HL-60 (cell line): ENCODE measurements around the gene ARHGAP30.

Experiments used
- DNase-seq, 2 experiments: peaks; one replicate each; pipeline ENCODE4 v3.0.0-alpha.2; 2010 to 2020; ENCODE audit warnings: low read depth in 1 of 2, low spot score in 1 of 2
- H3K27ac ChIP-seq: fragments of 250-450 bp; sonication (Bioruptor Pico); replicated peaks from 2 replicates; pipeline ENCODE4 v1.5.1; 2020; ENCODE audit warnings: mild to moderate bottlenecking, moderate library complexity
- H3K27me3 ChIP-seq: fragments of 250-450 bp; sonication (Bioruptor Pico); 2 replicates; pipeline ENCODE4 v1.5.1; 2021; ENCODE audit warnings: mild to moderate bottlenecking, moderate library complexity; ENCODE audit not compliant: insufficient read depth, poor library complexity, severe bottlenecking
- H3K4me3 ChIP-seq: replicated peaks from 2 replicates; pipeline ENCODE4 v1.5.1; 2011; ENCODE audit warnings: mild to moderate bottlenecking, control low read depth, low read length; ENCODE audit not compliant: insufficient read depth
- GABPA ChIP-seq: IDR thresholded peaks from 2 replicates; pipeline ENCODE4 v1.6.1; 2012; ENCODE audit warnings: low read depth
- POLR2AphosphoS5 ChIP-seq: IDR thresholded peaks from 2 replicates; pipeline ENCODE4 v1.6.1; 2012; ENCODE audit warnings: low read depth
- REST ChIP-seq: IDR thresholded peaks from 2 replicates; pipeline ENCODE4 v1.6.1; 2012; ENCODE audit warnings: low read depth; ENCODE audit not compliant: insufficient replicate concordance
- SPI1 ChIP-seq: IDR thresholded peaks from 2 replicates; pipeline ENCODE4 v1.6.1; 2012; ENCODE audit warnings: low read depth, mild to moderate bottlenecking, borderline replicate concordance
- TF ChIP-seq, protein P1 (sequence below): IDR thresholded peaks from one replicate; pipeline ENCODE4 v1.5.1; 2011; ENCODE audit warnings: low read length, control low read depth, inconsistent platforms; ENCODE audit not compliant: insufficient read depth

The ARHGAP30 gene

GRCh38 chr1:161001525-161001924, 68.2 kb downstream of the ARHGAP30 start:
- no peak for DNase-seq
- Histone ChIP-seq H3K27me3 (no peaks in the 10 kb centered on the region), H3K4me3 (no peak overlapping the region), H3K27ac (no peak overlapping the region)
- TF ChIP-seq SPI1 = no peak
- TF ChIP-seq, protein P1, sequence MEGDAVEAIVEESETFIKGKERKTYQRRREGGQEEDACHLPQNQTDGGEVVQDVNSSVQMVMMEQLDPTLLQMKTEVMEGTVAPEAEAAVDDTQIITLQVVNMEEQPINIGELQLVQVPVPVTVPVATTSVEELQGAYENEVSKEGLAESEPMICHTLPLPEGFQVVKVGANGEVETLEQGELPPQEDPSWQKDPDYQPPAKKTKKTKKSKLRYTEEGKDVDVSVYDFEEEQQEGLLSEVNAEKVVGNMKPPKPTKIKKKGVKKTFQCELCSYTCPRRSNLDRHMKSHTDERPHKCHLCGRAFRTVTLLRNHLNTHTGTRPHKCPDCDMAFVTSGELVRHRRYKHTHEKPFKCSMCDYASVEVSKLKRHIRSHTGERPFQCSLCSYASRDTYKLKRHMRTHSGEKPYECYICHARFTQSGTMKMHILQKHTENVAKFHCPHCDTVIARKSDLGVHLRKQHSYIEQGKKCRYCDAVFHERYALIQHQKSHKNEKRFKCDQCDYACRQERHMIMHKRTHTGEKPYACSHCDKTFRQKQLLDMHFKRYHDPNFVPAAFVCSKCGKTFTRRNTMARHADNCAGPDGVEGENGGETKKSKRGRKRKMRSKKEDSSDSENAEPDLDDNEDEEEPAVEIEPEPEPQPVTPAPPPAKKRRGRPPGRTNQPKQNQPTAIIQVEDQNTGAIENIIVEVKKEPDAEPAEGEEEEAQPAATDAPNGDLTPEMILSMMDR = no peak
- no peak for TF ChIP-seq GABPA
- no peak for TF ChIP-seq REST
- no peak for TF ChIP-seq POLR2AphosphoS5

DNA sequence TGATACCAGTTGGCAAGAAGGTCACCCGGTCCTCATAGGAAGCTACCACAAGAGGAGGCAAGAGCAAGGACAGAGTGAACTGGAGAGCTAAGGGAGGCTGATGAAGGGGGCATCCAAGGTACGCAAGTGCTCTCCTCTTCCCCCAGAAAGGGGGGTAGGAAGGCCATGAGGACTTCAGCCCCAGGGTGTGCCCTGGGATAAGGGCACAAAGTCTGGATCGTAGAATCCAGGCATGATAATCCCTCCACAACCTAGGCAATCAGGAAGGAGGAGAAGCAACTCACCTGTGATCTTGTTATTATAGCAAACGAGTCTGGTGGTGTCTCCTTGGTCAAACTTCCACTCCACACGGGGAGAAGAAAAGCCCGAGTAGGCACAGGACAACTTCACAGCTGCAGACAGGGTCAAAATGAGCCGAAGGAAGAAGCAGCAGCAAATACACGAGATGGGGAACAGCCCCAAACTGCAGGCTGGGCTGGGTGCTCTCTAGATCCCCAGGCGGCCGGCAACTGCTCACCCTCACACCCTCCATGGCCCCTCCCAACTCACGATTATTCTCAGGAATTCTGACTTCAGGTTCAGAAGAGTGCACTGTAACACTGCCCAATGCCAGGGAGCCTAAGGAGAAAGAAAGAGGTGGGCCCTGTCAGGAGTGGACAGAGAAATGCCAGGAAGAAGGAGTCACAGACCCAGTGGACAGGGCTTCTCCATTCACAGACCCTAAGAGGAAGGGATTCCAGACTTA, 68.8 kb downstream of the ARHGAP30 start:
- H3K27me3 ChIP-seq = no peaks in the 10 kb centered on the region
- TF ChIP-seq SPI1 (no peak), REST (no peak), GABPA (no peak), POLR2AphosphoS5 (no peak)
- TF ChIP-seq, protein P1 = no peak
- no peak overlapping the region for H3K4me3 ChIP-seq
- H3K27ac ChIP-seq = no peak overlapping the region
- no peak for DNase-seq

- no peak for DNase-seq
- Histone ChIP-seq H3K4me3 (no peak overlapping the region), H3K27me3 (no peaks in the 10 kb centered on the region), H3K27ac (no peak overlapping the region)
- TF ChIP-seq SPI1 (no peak), GABPA (no peak), POLR2AphosphoS5 (no peak), REST (no peak)
- TF ChIP-seq, protein P1 = no peak
Observed at GRCh38 chr1:160999376-160999775, 70.3 kb downstream of the ARHGAP30 start.
